Nephron progenitor cell (in vitro differentiated cells): ENCODE measurements around the gene EXO5.
"Not testable (repeated sequence)": the region's sequence is repeated elsewhere in the genome, so short reads cannot be mapped to it uniquely, and the experiment has no call there.

Experiments used
- DNase-seq: peaks from one replicate; pipeline ENCODE4 v3.0.0; 2021
- H3K27ac Mint-ChIP-seq: 2 replicates; pipeline ENCODE4 v1.8.0; 2021; ENCODE audit warnings: mild to moderate bottlenecking, moderate library complexity, mixed read lengths
- H3K27me3 Mint-ChIP-seq: 2 replicates; pipeline ENCODE4 v1.8.0; 2021; ENCODE audit warnings: mild to moderate bottlenecking, low read depth, mixed read lengths; ENCODE audit not compliant: poor library complexity
- H3K36me3 Mint-ChIP-seq: 2 replicates; pipeline ENCODE4 v1.8.0; 2021; ENCODE audit warnings: low read depth, mixed read lengths
- H3K4me1 Mint-ChIP-seq: 2 replicates; pipeline ENCODE4 v1.8.0; 2021; ENCODE audit warnings: mixed read lengths
- H3K4me3 Mint-ChIP-seq: 2 replicates; pipeline ENCODE4 v1.8.0; 2021; ENCODE audit warnings: mild to moderate bottlenecking, moderate library complexity, mixed read lengths
- H3K9me3 Mint-ChIP-seq: 2 replicates; pipeline ENCODE4 v1.8.0; 2021; ENCODE audit warnings: mild to moderate bottlenecking, moderate library complexity, mixed read lengths
- TF ChIP-seq, protein P1 (sequence below): fragments of 200-600 bp; sonication (generic); IDR thresholded peaks from 2 replicates; pipeline ENCODE4 v1.5.0; 2021; ENCODE audit warnings: antibody characterized with exemption

EXO5 gene

DNA sequence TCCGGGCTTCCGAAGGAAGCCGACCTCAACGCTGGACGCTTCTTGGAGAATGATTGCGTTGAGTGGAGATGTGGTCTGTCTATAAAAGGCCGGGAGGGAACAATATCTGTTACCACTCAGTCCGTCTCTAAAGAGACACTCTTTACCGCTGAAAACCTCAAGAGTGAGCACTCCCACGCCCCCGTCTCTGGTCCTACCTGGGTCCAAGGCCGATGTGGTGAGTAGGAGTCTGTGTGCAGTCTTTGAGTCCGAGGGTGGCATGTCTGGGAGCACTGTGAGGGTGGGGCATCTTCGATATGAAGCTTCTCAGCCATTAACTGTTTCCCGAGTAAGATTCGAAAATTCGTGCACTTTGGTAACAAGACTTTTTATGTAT lies 30.9 kb upstream of the EXO5 start:
- peaks cover 22% of the 10 kb centered on the region for H3K4me1 Mint-ChIP-seq
- TF ChIP-seq, protein P1, sequence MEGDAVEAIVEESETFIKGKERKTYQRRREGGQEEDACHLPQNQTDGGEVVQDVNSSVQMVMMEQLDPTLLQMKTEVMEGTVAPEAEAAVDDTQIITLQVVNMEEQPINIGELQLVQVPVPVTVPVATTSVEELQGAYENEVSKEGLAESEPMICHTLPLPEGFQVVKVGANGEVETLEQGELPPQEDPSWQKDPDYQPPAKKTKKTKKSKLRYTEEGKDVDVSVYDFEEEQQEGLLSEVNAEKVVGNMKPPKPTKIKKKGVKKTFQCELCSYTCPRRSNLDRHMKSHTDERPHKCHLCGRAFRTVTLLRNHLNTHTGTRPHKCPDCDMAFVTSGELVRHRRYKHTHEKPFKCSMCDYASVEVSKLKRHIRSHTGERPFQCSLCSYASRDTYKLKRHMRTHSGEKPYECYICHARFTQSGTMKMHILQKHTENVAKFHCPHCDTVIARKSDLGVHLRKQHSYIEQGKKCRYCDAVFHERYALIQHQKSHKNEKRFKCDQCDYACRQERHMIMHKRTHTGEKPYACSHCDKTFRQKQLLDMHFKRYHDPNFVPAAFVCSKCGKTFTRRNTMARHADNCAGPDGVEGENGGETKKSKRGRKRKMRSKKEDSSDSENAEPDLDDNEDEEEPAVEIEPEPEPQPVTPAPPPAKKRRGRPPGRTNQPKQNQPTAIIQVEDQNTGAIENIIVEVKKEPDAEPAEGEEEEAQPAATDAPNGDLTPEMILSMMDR: no peak
- peaks cover 7% of the 10 kb centered on the region for H3K27me3 Mint-ChIP-seq
- DNase-seq: no peak
- H3K36me3 Mint-ChIP-seq: peaks cover 46% of the 10 kb centered on the region
- peak overlapping the region; percentile 22 for H3K27ac Mint-ChIP-seq
- peaks cover 65% of the 10 kb centered on the region for H3K9me3 Mint-ChIP-seq
- H3K4me3 Mint-ChIP-seq: peak overlapping the region; percentile 86

- peaks cover 7% of the 10 kb centered on the region for H3K27me3 Mint-ChIP-seq
- peak overlapping the region; percentile 86 for H3K4me3 Mint-ChIP-seq
- H3K9me3 Mint-ChIP-seq: peaks cover 62% of the 10 kb centered on the region
- DNase-seq: no peak
- peaks cover 53% of the 10 kb centered on the region for H3K36me3 Mint-ChIP-seq
- peaks cover 22% of the 10 kb centered on the region for H3K4me1 Mint-ChIP-seq
- TF ChIP-seq, protein P1: no peak
- H3K27ac Mint-ChIP-seq: no peak overlapping the region
These were observed 30.3 kb upstream of the EXO5 start for GRCh38 chr1:40478276-40478675.

DNA sequence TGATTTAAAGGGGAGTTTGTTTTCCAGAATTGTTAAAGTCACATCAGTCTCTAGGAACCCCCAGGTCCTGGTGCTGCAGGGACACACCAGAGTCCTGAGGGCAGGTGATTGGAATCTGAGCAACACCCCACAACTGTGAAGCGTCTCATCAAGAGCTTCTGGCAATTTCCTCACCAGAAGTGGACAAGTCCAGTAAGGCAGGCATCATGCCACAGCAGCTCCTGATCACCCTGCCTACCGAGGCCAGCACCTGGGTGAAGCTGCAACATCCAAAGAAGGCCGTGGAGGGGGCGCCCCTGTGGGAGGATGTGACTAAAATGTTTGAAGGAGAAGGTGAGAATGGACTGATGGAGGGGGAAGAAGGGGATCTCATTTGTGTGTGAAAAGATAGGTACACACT lies 29.4 kb upstream of the EXO5 start:
- peak overlapping the region; percentile 86 for H3K4me3 Mint-ChIP-seq
- TF ChIP-seq, protein P1: no peak
- no peaks in the 10 kb centered on the region for H3K27me3 Mint-ChIP-seq
- H3K36me3 Mint-ChIP-seq: peaks cover 61% of the 10 kb centered on the region
- peaks cover 58% of the 10 kb centered on the region for H3K9me3 Mint-ChIP-seq
- peaks cover 22% of the 10 kb centered on the region for H3K4me1 Mint-ChIP-seq
- H3K27ac Mint-ChIP-seq: no peak overlapping the region
- DNase-seq: no peak

DNA sequence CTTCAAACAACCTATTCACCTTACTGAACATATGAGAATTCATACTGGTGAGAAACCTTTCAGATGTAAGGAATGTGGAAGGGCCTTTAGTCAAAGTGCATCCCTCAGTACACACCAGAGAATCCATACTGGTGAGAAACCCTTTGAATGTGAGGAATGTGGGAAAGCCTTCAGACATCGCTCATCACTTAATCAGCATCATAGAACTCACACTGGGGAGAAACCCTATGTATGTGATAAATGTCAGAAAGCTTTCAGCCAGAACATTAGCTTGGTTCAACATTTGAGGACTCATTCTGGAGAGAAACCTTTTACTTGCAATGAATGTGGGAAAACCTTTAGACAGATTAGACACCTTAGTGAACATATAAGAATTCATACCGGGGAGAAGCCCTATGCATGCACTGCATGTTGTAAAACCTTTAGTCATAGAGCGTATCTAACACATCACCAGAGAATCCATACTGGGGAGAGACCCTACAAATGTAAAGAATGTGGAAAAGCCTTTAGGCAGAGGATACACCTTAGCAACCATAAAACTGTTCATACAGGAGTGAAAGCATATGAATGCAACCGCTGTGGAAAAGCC lies 13.2 kb upstream of the EXO5 start:
- Mint-ChIP-seq H3K9me3 (peaks cover 90% of the 10 kb centered on the region), H3K4me3 (no peak overlapping the region), H3K27ac (no peak overlapping the region), H3K27me3 (peaks cover 10% of the 10 kb centered on the region), H3K4me1 (no peaks in the 10 kb centered on the region), H3K36me3 (peaks cover 94% of the 10 kb centered on the region)
- no peak for DNase-seq
- TF ChIP-seq, protein P1: no peak

DNA sequence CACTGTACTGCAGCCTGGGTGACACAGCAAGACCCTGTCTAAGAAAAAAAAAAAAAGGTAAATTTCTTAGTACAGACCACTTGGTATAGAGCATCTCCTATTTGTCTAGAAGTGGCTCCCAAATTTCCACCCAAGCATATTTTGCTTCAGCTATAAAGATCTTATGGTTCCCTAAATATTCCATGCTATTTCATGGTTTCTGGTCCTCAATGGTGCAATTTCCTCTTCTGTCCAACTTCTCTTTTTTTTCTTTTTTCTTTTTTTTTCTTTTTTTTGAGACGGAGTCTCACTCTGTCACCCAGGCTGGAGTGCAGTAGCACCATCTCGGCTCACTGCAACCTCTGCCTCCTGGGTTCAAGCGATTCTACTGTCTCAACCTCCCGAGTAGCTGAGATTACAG lies 5.9 kb upstream of the EXO5 start:
- H3K4me1 Mint-ChIP-seq, H3K27ac Mint-ChIP-seq, H3K4me3 Mint-ChIP-seq, DNase-seq: not testable (repeated sequence)
- H3K27me3 Mint-ChIP-seq: peaks cover 18% of the 10 kb centered on the region
- peaks cover 93% of the 10 kb centered on the region for H3K9me3 Mint-ChIP-seq
- peaks cover 88% of the 10 kb centered on the region for H3K36me3 Mint-ChIP-seq

GRCh38 chr1:40507973-40508372 lies 594 bp upstream of the EXO5 start:
- TF ChIP-seq, protein P1: no peak
- H3K27me3 Mint-ChIP-seq: peaks cover 10% of the 10 kb centered on the region
- H3K9me3 Mint-ChIP-seq: peaks cover 90% of the 10 kb centered on the region
- DNase-seq: no peak
- H3K4me1 Mint-ChIP-seq: peaks cover 8% of the 10 kb centered on the region
- H3K36me3 Mint-ChIP-seq: peaks cover 89% of the 10 kb centered on the region
- peak overlapping the region; percentile 78 for H3K4me3 Mint-ChIP-seq
- H3K27ac Mint-ChIP-seq: no peak overlapping the region
